T-helper 1 cell treated with Interleukin-12 subunit alpha and Interleukin-12 subunit beta and Interleukin-4 antibody, amounts not matched to agents 30 μg/mL and 1 μg/mL, for 36 hours (primary cell): Measurements from ENCODE around the gene FRS3.
A peak's percentile ranks its signal among the peaks of the same experiment; 100 is the strongest.
"Not testable (repeated sequence)": the region's sequence is repeated elsewhere in the genome, so short reads cannot be mapped to it uniquely, and the experiment has no call there.

Experiments
- H3K27ac Mint-ChIP-seq: one replicate; pipeline ENCODE4 v1.8.0; 2021; ENCODE audit warnings: mild to moderate bottlenecking, mixed read lengths
- H3K27me3 Mint-ChIP-seq: one replicate; pipeline ENCODE4 v1.8.0; 2021; ENCODE audit warnings: low read depth, mixed read lengths
- H3K36me3 Mint-ChIP-seq: one replicate; pipeline ENCODE4 v1.8.0; 2021; ENCODE audit warnings: low read depth, mixed read lengths
- H3K4me1 Mint-ChIP-seq: one replicate; pipeline ENCODE4 v1.8.0; 2021; ENCODE audit warnings: low read depth, mixed read lengths
- H3K4me3 Mint-ChIP-seq: one replicate; pipeline ENCODE4 v1.8.0; 2021; ENCODE audit warnings: mild to moderate bottlenecking, moderate library complexity, mixed read lengths
- H3K9me3 Mint-ChIP-seq: one replicate; pipeline ENCODE4 v1.8.0; 2021; ENCODE audit warnings: mixed read lengths

Gene FRS3, protein sequence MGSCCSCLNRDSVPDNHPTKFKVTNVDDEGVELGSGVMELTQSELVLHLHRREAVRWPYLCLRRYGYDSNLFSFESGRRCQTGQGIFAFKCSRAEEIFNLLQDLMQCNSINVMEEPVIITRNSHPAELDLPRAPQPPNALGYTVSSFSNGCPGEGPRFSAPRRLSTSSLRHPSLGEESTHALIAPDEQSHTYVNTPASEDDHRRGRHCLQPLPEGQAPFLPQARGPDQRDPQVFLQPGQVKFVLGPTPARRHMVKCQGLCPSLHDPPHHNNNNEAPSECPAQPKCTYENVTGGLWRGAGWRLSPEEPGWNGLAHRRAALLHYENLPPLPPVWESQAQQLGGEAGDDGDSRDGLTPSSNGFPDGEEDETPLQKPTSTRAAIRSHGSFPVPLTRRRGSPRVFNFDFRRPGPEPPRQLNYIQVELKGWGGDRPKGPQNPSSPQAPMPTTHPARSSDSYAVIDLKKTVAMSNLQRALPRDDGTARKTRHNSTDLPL

DNA sequence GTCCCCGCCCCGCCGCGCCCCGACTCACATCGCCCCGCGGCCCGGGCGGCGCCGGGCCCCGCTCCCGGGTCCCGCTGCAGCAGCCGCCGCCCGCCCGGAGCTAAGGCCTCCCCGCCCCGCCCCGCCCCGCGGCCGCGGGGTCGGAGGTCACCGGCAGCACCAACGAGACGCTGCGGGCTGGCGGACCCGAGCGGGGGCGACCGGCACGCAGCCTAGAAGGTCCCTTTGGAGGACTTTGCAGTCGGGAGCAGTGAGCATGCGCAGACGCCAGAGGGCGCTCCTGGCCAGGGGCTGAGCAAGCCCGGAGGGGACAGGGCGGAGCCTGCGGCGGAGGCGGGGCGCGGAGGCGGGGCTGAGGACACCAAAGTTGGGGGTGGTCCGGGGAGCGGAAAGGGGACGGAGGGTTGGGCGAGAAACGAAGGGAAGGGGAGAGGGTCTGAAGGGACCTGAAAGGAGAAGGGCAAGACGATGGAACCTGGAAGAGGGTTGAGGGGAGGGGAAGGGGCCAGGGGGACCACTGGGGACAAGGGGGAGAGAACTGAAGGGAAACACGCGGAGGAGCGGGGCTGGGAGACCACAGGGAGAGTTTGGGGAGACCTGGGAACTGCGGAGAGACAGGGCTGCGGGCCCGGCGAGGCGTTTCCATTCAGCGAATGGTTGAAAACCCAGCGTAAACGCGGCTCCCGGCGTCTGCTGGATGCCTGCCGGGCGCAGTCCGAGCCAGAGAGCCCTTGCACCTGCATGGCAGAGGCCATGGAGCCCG is at the start of gene FRS3:
Gene FRS3, minus strand, starts transcription at position 113 of the 763 bp plus-strand sequence. CDS start 2,913 bp downstream, outside the sequence.
- Mint-ChIP-seq H3K27me3 (peaks cover 9% of the 10 kb centered on the region), H3K4me1 (peaks cover 16% of the 10 kb centered on the region), H3K4me3 (peak within 1 kb of the TSS; percentile 94), H3K36me3 (no peaks in the 10 kb centered on the region), H3K27ac (peak within 1 kb of the TSS; percentile 74), H3K9me3 (no peaks in the 10 kb centered on the region)

DNA sequence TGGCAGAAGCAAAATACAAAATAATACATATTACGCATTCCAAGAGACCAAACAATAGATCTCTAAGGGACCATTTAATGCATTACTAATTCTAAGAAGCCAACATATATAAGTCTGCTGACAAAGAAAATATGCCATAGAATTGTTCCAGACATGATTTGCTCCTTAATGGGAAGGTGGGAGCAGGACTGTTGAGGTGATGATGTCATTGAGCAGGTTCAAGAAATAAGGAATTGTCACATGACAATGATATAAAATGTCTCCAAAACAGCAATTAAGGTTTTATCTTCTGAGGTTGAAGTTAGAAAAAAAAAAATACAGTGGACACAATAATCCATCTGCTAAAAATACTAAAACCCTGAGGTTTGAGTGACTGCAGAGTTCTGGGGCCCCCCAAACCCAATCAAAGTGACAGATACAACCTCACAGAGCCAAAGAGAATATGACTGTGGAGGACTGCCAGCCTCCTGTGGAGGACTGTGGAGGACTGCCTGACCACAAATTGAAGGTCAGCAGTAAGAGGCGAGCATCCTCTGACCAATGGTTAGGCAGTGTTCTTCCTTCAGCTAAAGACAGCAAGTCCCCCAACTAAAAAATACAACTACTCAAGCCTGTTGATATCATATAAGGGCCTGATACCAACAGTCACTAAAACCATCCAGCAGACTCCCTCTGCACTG is 46.8 kb upstream of the FRS3 start:
- no peaks in the 10 kb centered on the region for H3K4me1 Mint-ChIP-seq
- no peaks in the 10 kb centered on the region for H3K36me3 Mint-ChIP-seq
- H3K27me3 Mint-ChIP-seq: no peaks in the 10 kb centered on the region
- H3K27ac Mint-ChIP-seq: no peak overlapping the region
- no peak overlapping the region for H3K4me3 Mint-ChIP-seq
- H3K9me3 Mint-ChIP-seq: no peaks in the 10 kb centered on the region

DNA sequence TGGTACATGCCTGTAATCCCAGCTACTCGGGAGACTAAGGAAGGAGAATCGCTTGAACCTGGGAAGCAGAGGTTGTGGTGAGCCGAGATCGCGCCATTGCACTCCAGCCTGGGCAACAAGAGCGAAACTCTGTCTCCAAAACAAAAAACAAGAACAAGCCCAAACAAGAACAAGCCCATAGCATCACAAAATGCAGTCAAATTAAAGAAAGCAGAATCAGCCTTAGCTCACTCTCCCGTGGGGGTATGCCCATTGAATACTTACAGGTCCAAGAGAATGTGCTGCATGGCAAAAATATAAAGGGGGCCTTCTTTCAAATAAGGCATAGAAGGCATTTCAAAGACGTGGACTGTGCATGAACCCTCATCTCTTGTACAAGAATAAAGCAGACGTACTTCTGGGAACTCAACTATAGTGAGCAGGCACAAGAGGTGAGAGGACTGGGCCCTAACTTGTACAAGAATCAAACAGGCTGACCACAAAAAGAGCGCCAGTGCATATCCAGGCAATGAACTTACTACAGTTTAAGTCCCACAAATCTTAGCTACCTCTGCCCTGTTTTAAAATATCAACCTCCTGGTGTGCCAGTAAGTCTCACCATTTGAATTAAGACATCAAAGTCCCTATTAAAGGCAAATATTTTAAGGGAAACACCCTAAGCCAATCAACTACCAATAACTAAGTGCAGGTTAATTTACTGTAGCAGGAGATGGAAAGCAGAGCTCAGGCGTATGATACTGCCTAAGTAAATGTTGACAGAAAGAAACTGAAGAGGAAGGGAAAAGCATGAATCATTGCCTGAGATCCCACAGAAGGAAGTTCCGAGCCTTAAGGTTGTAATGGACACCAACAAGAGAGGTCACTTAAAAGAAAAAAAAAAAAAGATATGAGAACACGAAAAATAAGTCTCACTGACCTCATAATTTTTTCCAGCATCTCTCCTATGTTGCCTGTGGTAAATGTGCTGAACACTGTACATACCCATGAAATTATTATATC is 45.2 kb upstream of the FRS3 start:
- no peaks in the 10 kb centered on the region for H3K36me3 Mint-ChIP-seq
- H3K27ac Mint-ChIP-seq: no peak overlapping the region
- H3K4me1 Mint-ChIP-seq: no peaks in the 10 kb centered on the region
- no peaks in the 10 kb centered on the region for H3K27me3 Mint-ChIP-seq
- H3K4me3 Mint-ChIP-seq: no peak overlapping the region
- H3K9me3 Mint-ChIP-seq: no peaks in the 10 kb centered on the region

DNA sequence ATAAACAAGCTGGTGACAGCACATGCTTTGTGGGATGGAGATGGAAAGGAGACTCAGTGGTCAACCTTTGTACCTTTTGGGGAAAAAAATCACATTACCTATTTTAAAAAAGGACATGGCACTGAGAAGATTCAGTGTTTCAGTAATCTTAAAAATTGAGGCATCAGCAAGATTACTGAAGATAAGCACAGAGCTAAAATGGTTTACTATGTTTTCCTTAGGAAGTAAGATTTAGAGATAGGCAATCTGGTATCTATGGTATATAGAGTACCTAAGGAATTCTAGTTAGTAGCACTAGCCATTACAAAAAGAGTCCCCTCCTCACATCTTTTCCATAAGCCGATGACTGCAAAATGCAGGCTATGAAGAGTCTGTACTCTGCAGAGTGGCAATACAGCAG is 43.5 kb upstream of the FRS3 start:
- no peaks in the 10 kb centered on the region for H3K9me3 Mint-ChIP-seq
- no peaks in the 10 kb centered on the region for H3K27me3 Mint-ChIP-seq
- H3K4me3 Mint-ChIP-seq: no peak overlapping the region
- no peak overlapping the region for H3K27ac Mint-ChIP-seq
- H3K4me1 Mint-ChIP-seq: no peaks in the 10 kb centered on the region
- no peaks in the 10 kb centered on the region for H3K36me3 Mint-ChIP-seq

DNA sequence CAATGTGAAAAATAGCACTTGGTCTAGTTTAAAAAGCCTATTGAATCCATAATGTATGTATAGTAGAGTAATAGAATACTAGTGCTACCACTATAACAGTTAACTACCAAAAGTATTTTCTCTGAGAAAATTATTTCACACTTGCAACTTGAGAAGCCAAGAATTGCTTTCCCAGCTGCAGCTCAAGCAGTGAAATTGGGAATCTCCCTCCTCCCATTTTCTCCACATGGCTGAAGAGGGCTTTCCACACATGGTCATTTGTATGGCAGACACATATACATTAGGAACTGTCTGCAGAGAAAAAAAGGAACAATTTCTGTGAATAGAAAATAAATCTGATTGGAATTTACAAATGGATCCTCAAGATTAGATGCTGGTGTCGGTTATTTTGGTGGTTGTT is 42.3 kb upstream of the FRS3 start:
- no peaks in the 10 kb centered on the region for H3K9me3 Mint-ChIP-seq
- H3K36me3 Mint-ChIP-seq: no peaks in the 10 kb centered on the region
- no peak overlapping the region for H3K27ac Mint-ChIP-seq
- no peaks in the 10 kb centered on the region for H3K27me3 Mint-ChIP-seq
- H3K4me3 Mint-ChIP-seq: no peak overlapping the region
- no peaks in the 10 kb centered on the region for H3K4me1 Mint-ChIP-seq

DNA sequence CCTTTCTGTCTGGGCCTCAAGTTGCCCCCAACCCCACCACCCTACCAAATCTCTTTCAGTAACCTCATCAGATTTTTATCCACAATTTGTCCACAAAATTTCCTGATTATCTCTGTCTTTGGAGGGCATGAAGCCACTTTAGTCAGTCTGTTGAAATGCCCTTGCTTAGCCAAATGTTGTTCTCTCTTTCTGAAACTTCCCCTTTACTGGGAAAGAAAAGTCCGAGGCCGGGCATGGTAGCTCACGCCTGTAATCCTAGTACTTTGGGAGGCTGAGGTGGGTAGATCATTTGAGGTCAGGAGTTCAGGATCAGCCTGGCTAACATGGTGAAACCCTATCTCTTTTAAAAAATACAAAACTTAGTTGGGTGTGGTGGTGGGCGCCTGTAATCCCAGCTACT is 41.6 kb upstream of the FRS3 start:
- Mint-ChIP-seq H3K36me3 (no peaks in the 10 kb centered on the region), H3K4me1 (peaks cover under 1% of the 10 kb centered on the region), H3K27me3 (no peaks in the 10 kb centered on the region), H3K9me3 (no peaks in the 10 kb centered on the region), H3K27ac (no peak overlapping the region), H3K4me3 (no peak overlapping the region)

DNA sequence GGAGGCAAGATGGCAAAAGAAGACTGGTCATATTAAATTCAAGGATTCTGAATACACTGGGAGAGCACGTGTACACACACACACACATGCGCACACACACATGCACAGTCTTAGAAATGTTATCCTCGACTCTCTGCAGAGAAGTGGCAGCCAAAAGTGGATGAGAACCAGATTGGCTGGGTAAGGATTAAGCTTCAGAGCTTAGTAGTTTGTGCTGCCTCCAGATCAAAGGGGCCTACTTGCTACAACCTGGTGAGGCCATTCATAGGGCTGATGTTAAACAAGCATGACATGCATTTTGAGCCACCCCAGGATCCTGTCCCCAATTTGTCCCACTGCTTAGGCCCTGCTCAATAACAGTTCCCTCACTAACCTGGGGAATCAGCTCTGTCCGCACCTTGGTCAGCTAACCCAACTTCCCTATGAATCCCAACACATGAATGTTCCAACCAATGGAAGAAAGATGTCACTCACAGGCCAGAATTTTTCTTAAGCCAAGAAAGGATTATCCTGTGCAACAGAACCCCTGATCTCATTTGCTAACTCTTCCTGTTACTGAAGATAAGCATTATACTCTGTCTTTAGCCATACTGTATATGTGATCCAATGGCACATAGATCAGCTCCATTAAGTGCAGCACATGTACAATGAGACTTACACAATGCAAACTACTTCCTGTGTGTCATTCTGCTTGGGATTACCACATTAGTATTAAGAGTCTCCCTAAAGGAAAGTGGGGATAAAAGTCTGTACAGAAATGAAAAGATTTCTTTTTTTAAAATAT is 38.8 kb upstream of the FRS3 start:
- H3K36me3 Mint-ChIP-seq: no peaks in the 10 kb centered on the region
- H3K4me3 Mint-ChIP-seq: no peak overlapping the region
- peaks cover 4% of the 10 kb centered on the region for H3K4me1 Mint-ChIP-seq
- no peaks in the 10 kb centered on the region for H3K9me3 Mint-ChIP-seq
- H3K27me3 Mint-ChIP-seq: no peaks in the 10 kb centered on the region
- H3K27ac Mint-ChIP-seq: no peak overlapping the region

DNA sequence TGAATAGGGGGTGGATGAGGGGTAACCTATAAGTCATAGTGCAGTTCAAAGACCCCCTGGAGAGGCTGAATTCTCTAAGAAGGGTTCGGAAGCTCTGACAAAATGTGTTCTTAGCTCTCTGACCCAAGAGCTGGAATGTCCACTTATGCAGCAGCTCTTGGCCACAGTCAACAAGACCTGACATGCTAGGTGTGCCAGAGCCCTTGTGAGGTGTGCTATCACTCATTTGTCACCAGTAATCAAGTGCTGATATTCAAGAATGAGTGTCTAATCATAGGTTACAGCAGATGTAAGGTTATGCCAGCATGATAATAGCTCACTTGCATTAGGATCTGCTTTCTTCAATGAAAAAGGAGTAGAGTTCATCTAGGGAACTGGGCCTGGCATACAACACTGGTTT is 35.9 kb upstream of the FRS3 start:
- Mint-ChIP-seq H3K27ac (no peak overlapping the region), H3K27me3 (no peaks in the 10 kb centered on the region), H3K4me1 (peaks cover 4% of the 10 kb centered on the region), H3K4me3 (no peak overlapping the region), H3K9me3 (no peaks in the 10 kb centered on the region), H3K36me3 (no peaks in the 10 kb centered on the region)

DNA sequence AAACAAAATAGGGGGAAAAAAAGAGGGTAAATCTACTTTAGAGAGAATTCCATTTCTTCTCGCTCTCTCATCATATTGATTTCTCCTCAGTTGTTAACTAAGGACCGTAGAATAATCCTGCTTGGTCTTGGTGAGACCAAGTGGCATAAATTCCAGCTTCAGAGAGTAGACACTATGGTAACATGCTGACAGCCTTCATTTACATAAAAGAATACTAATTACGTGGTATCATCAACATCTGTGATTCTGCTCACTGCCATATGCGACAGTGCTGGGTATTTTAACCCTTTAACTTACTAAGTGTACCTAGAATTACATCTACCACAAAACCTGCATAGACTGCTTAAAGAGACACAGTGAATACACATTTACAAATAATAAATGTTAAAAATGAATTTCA is 34.9 kb upstream of the FRS3 start:
- Mint-ChIP-seq H3K9me3 (no peaks in the 10 kb centered on the region), H3K27ac (no peak overlapping the region), H3K36me3 (no peaks in the 10 kb centered on the region), H3K4me1 (peaks cover 4% of the 10 kb centered on the region), H3K4me3 (no peak overlapping the region), H3K27me3 (no peaks in the 10 kb centered on the region)

DNA sequence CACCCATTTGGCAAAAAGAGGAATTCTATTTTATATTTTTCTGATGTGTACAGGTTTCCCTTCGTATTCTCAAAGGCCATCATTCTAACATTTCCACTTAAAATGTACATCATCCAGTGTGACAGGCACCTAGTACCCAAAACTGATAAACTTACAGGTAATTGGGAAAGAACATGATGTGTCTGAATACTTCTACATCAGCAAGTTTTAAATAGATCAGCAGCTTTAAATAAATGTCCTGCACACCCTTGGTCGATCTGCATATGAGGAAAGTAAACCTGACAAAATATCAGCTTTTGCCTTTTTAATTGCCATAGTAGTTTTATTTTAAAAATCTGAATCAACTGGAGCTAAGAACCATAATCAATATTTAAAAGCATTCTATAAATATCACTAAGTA is 34.3 kb upstream of the FRS3 start:
- H3K4me3 Mint-ChIP-seq: no peak overlapping the region
- no peaks in the 10 kb centered on the region for H3K36me3 Mint-ChIP-seq
- no peak overlapping the region for H3K27ac Mint-ChIP-seq
- no peaks in the 10 kb centered on the region for H3K27me3 Mint-ChIP-seq
- H3K9me3 Mint-ChIP-seq: no peaks in the 10 kb centered on the region
- peaks cover 4% of the 10 kb centered on the region for H3K4me1 Mint-ChIP-seq

DNA sequence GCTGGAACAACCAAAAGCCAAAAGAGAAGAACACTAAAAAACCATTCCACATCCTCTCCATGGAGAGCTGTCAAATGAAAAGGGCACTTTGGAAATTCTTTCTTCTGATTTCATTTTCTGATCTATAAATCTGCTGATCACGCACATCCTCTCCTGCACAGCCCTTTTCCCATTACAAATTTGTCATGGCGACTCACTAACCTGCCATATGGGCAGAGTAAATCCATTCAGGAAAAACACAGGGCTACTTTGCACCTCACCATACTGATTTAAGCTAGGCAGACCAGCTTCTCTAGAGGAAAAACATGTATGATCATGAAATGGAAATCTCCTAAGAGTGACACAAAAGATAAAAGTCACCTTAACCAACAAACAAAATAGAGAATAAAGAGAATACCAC is 33.8 kb upstream of the FRS3 start:
- Mint-ChIP-seq H3K4me3 (no peak overlapping the region), H3K9me3 (no peaks in the 10 kb centered on the region), H3K27ac (no peak overlapping the region), H3K27me3 (no peaks in the 10 kb centered on the region), H3K4me1 (peaks cover 4% of the 10 kb centered on the region), H3K36me3 (no peaks in the 10 kb centered on the region)

DNA sequence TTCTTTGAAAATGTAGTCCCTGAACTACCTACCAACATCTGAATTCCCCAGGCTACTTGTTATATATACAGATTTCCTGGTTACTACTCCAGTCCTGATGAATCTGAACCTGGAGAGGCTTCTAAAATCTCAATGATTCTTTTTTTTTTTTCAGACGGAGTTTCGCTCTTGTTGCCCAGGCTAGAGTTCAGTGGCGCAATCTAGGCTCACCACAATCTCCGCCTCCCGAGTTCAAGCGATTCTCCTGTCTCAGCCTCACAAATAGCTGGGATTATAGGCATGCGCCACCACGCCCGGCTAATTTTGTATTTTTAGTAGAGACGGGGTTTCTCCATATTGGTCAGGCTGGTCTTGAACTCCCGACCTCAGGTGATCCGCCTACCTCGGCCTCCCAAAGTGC is 32.2 kb upstream of the FRS3 start:
- H3K9me3 Mint-ChIP-seq, H3K27me3 Mint-ChIP-seq, H3K36me3 Mint-ChIP-seq, H3K4me1 Mint-ChIP-seq, H3K4me3 Mint-ChIP-seq, H3K27ac Mint-ChIP-seq: not testable (repeated sequence)

DNA sequence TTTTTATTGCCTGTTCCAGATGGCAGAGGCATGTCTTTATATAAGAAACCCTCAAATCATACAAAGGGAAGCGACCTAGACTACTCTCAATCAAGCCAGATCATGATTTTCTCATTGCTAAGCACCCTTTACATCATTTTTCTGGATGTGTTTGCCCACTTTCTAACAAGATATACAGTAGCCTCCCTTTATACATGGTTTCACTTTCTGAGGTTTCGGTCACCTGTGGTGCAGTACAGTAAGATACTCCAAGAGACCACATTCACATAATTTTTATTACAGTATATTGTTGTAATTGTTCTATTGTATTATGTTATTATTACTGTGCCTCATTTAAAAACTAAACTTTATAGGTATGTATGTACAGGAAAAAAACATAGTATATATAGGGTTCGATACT is 31.4 kb upstream of the FRS3 start:
- Mint-ChIP-seq H3K4me3 (no peak overlapping the region), H3K27me3 (no peaks in the 10 kb centered on the region), H3K4me1 (peaks cover 2% of the 10 kb centered on the region), H3K9me3 (no peaks in the 10 kb centered on the region), H3K27ac (no peak overlapping the region), H3K36me3 (no peaks in the 10 kb centered on the region)
